GM19193 (cell line): ENCODE data around the gene RB1.
A peak's percentile ranks its signal among the peaks of the same experiment; 100 is the strongest.

Experiments used
- POLR2A ChIP-seq: IDR thresholded peaks from 4 replicates; pipeline ENCODE4 v1.6.1; 2011; ENCODE audit not compliant: insufficient read depth, insufficient read length; ENCODE audit errors: extremely low read depth

The RB1 gene

GRCh38 chr13:48278806-48279205 is 24.7 kb upstream of the RB1 start:
- no peak for TF ChIP-seq POLR2A

- TF ChIP-seq POLR2A = no peak
These were observed 22.0 kb upstream of the RB1 start for GRCh38 chr13:48281556-48281955.

- no peak for TF ChIP-seq POLR2A
These were observed 11.8 kb upstream of the RB1 start for GRCh38 chr13:48291730-48292129.

- no peak for TF ChIP-seq POLR2A
These were observed 10.9 kb upstream of the RB1 start for GRCh38 chr13:48292650-48293049.

- no peak for TF ChIP-seq POLR2A
These were observed 8.9 kb upstream of the RB1 start for GRCh38 chr13:48294653-48295052.

- TF ChIP-seq POLR2A = no peak
These were observed 8.3 kb upstream of the RB1 start for GRCh38 chr13:48295271-48295670.

GRCh38 chr13:48296528-48296927 is 7.0 kb upstream of the RB1 start:
- no peak for TF ChIP-seq POLR2A

GRCh38 chr13:48297131-48297786 is 6.3 kb upstream of the RB1 start:
- no peak for TF ChIP-seq POLR2A

- no peak for TF ChIP-seq POLR2A
These were observed 4.0 kb upstream of the RB1 start for GRCh38 chr13:48299591-48299990.

GRCh38 chr13:48302871-48303358 is 636 bp upstream of the RB1 start:
- no peak for TF ChIP-seq POLR2A

- TF ChIP-seq POLR2A = peak; percentile 77
These were observed 759 bp downstream of the RB1 start for GRCh38 chr13:48304143-48304876.

GRCh38 chr13:48311223-48311622 is 7.7 kb downstream of the RB1 start:
- no peak for TF ChIP-seq POLR2A

GRCh38 chr13:48315969-48316650 is 12.6 kb downstream of the RB1 start:
- no peak for TF ChIP-seq POLR2A

- TF ChIP-seq POLR2A = no peak
These were observed 13.4 kb downstream of the RB1 start for GRCh38 chr13:48316826-48317510.
